GM19324 (cell line): Measurements from ENCODE around the gene TVP23B.
"Not testable (repeated sequence)": the region's sequence is repeated elsewhere in the genome, so short reads cannot be mapped to it uniquely, and the experiment has no call there.

Source experiments
- ATAC-seq: cut with Tn5 transposase; IDR thresholded peaks from one replicate; pipeline ENCODE4 v1.9.1; 2021; ENCODE audit warnings: mild to moderate bottlenecking, moderate library complexity; ENCODE audit not compliant: unreplicated experiment, low FRiP score

The TVP23B gene

GRCh38 chr17:18786890-18787289 lies 5.9 kb downstream of the TVP23B start:
- ATAC-seq = not testable (repeated sequence)

- ATAC-seq = not testable (repeated sequence)
These were observed 10.4 kb downstream of the TVP23B start for GRCh38 chr17:18791402-18791801.

- not testable (repeated sequence) for ATAC-seq
These were observed 13.9 kb downstream of the TVP23B start for GRCh38 chr17:18794841-18795240.

GRCh38 chr17:18796887-18797286 lies 15.9 kb downstream of the TVP23B start:
- not testable (repeated sequence) for ATAC-seq

- not testable (repeated sequence) for ATAC-seq
These were observed 22.7 kb downstream of the TVP23B start for GRCh38 chr17:18803458-18804245.

GRCh38 chr17:18815924-18816323 lies 34.9 kb downstream of the TVP23B start:
- ATAC-seq = not testable (repeated sequence)

- not testable (repeated sequence) for ATAC-seq
These were observed 35.7 kb downstream of the TVP23B start for GRCh38 chr17:18816489-18817371.

- not testable (repeated sequence) for ATAC-seq
These were observed 40.4 kb downstream of the TVP23B start for GRCh38 chr17:18821430-18821829.

- ATAC-seq = not testable (repeated sequence)
These were observed 46.6 kb downstream of the TVP23B start for GRCh38 chr17:18827613-18828012.

GRCh38 chr17:18848501-18848900 lies 67.5 kb downstream of the TVP23B start:
- no peak for ATAC-seq

GRCh38 chr17:18850679-18851078 lies 69.7 kb downstream of the TVP23B start:
- ATAC-seq = no peak

GRCh38 chr17:18851201-18851600 lies 70.2 kb downstream of the TVP23B start:
- no peak for ATAC-seq

- no peak for ATAC-seq
These were observed 74.0 kb downstream of the TVP23B start for GRCh38 chr17:18854956-18855355.

- peak; percentile 78 for ATAC-seq
These were observed 75.0 kb downstream of the TVP23B start for GRCh38 chr17:18855831-18856569.
